ENCODE results near the gene CD200.

DNA sequence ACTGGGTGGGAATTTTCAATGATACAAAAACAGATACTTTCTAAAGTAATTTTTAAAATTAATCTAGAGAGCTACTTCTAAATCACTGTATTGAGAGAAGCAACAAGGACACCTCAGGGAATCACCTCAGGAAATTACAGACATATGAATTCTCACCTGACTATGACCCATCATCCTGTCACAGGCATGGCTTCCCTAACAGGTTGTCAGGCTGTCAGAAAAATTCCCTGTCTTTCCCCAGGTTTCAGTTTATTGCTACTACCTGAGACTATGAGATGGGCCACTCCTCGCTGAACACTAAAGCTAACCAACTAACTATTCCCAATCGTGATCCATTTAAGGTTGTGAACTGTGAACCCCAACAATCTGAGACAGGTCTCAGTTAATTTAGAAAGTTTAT lies 66.1 kb downstream of the CD200 start:
- TF ChIP-seq MAX (IDR thresholded peaks at IDR 0.05) (no peak), CEBPB (IDR thresholded peaks at IDR 0.05) (no peak), NFIC (IDR thresholded peaks at IDR 0.05) (no peak), RAD21 (IDR thresholded peaks at IDR 0.05; ENCODE audit: low read depth) (no peak)
